Ureter (tissue), 1 donor: ENCODE data around the gene GGTLC2. TPM values are rescaled to one million over a fixed set of nuclear protein-coding genes. Genes with fewer than 3 reads are reported as not detected.
"Not testable (repeated sequence)": the region's sequence is repeated elsewhere in the genome, so short reads cannot be mapped to it uniquely, and the experiment has no call there.

Experiments used
- DNase-seq: peaks from one replicate; pipeline ENCODE4 v3.0.0-alpha.2; 2020; ENCODE audit warnings: low spot score
- total RNA-seq: library from RNA; stranded (reverse); gene quantifications from one replicate; pipeline ENCODE4 v1.2.4, GENCODE V29; 2023
- donor health status: DM: yes; HTN: yes; CAD: no.

The GGTLC2 gene
- not detected for total RNA-seq

DNA sequence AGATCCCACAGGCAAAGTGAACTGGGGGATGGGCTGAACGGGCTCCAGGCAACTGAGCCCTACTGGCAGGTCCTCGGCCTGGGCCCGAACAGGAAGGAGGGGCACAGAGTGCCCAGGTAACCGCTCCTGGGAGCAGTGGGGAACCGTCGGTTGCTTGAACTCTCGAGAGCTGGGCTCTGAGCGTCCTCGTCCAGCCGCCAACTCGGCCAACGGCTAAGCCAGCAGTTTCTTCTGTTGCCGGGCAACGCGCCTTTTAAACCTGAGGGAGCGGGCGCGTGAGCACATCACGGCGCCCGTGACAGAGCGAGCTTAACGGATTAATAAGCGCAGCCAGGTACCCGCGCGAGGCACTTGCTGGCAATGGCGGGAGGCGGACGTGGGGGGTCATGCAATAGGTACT lies at the start of gene GGTLC2:
TSS of gene GGTLC2 (plus strand) at position 301 of the 400 bp plus-strand sequence. CDS start 1,732 bp downstream, outside the sequence.
- not testable (repeated sequence) for DNase-seq

- no peak for DNase-seq
Observed at GRCh38 chr22:22595001-22595835, 49.2 kb upstream of the GGTLC2 start.

- no peak for DNase-seq
Observed at GRCh38 chr22:22598144-22598543, 46.3 kb upstream of the GGTLC2 start.

GRCh38 chr22:22599248-22599647 lies 45.2 kb upstream of the GGTLC2 start:
- DNase-seq = no peak

GRCh38 chr22:22600531-22601261 lies 43.7 kb upstream of the GGTLC2 start:
- no peak for DNase-seq

GRCh38 chr22:22603470-22603947 lies 40.9 kb upstream of the GGTLC2 start:
- DNase-seq = no peak

DNA sequence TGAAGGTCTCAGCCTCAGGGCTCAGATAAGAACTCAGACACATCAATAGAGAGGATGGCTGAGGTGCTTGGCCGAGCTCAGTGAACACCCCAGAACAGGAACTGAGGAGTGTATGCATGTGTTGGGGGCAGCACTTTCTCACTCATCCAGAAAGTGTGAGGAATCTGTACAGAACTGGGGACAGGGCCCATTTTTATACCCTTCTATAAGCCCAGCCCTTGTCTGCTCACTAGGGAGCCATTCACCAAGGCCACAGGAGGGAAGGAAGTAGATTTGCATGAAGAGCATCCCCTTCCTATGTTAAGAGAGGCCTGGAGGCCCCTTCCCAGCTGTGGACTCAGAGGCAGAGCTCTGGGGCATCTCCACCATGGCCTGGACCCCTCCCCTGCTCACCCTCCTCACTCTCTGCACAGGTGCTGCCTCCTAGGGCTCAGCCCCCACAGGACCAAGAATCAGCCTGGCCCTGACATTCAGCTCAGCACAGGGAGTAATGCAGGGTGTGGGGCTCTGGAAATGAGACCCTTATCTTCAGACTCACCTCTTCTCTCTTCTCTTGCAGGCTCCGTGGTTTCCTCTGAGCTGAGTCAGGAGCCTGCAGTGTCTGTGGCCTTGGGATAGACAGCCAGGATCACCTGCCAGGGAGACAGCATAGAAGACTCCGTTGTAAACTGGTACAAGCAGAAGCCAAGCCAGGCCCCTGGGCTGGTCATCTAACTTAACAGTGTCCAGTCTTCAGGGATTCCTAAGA lies 39.9 kb upstream of the GGTLC2 start:
- no peak for DNase-seq

DNA sequence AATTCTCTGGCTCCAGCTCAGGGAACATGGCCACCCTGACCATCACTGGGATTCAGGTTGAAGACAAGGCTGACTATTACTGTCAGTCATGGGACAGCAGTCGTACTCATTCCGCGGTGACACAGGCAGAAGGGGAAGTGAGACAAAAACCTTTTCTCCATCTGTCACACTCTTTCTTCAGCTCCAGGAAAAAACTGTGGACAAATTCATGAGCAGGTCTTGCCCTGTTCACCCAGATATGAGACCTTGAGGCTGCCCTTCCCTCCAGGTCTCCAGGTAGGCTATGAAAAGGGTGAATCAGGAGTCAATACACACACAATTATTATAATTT lies 39.4 kb upstream of the GGTLC2 start:
- DNase-seq = no peak

DNA sequence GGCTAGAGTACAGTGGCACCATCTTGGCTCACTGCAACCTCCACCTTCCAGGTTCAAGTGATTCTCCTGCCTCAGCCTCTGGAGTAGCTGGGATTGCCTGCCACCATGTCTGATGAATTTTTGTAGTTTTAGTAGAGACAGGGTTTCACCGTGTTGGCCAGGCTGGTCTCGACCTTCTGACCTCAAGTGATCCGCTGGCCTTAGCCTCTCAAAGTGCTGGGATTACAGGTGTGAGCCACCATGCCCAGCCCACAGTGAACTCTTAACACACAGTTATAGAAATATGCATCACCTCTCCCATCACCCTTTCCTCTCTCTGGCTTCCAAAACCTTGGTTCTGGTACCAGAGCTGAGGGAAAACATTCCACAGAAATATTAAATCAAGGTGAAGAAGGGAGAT lies 36.4 kb upstream of the GGTLC2 start:
- DNase-seq = not testable (repeated sequence)

DNA sequence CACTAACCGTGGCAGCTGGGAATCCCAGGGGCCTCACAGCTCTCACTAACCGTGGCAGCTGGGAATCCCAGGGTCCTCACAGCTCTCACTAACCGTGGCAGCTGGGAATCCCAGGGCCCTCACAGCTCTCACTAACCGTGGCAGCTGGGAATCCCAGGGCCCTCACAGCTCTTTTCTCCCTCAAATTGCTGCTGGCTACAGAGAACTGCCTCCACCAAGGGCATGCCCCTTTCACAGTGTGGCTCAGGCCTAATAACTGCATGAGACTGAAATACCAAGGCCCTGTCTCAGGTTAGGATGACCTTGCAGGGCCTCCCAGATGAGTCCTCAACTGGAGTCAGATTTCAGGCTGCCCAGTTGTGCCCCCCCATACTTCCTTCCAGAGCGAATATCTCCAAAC lies 35.1 kb upstream of the GGTLC2 start:
- no peak for DNase-seq

GRCh38 chr22:22612516-22612915 lies 31.9 kb upstream of the GGTLC2 start:
- DNase-seq = no peak

- DNase-seq = no peak
Observed at GRCh38 chr22:22614065-22614464, 30.3 kb upstream of the GGTLC2 start.

DNA sequence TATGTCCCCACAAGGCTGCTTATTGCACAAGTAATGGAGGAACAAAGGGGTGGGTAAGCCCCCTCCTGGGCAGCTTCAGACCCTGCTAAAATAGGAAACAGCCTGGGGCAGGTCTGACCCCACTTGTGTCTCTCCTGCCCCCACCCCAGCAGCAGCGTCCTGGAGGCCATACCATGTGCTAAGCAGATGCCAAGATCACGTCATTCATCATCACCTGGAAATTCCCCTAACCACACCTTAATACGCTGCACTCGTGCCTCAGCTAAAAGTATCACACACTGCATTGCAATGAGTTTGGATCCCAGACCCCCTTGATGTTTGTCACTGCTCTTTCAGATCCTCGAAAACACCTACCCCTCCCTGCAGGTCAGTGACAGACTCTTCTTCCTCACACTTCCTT lies 27.8 kb upstream of the GGTLC2 start:
- DNase-seq = no peak

GRCh38 chr22:22618448-22618847 lies 26.0 kb upstream of the GGTLC2 start:
- DNase-seq = no peak

DNA sequence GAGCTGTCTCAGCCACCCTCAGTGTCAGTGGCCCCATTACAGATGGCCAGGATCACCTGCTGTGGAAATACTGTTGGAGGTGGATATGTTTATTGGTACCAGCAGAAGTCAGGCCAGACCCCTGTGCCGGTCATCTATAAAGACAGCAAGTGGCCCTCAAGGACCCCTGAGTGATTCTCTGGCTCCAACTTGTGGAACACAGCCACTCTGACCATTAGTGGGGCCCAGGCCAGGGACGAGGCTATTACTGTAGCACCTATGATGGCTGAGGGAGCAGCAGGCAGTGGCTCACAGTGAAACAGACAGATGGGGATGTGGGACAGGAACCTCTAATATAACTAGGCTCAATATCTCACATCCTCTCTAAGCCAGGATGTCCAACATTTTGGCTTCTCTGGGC lies 25.5 kb upstream of the GGTLC2 start:
- DNase-seq = no peak

DNA sequence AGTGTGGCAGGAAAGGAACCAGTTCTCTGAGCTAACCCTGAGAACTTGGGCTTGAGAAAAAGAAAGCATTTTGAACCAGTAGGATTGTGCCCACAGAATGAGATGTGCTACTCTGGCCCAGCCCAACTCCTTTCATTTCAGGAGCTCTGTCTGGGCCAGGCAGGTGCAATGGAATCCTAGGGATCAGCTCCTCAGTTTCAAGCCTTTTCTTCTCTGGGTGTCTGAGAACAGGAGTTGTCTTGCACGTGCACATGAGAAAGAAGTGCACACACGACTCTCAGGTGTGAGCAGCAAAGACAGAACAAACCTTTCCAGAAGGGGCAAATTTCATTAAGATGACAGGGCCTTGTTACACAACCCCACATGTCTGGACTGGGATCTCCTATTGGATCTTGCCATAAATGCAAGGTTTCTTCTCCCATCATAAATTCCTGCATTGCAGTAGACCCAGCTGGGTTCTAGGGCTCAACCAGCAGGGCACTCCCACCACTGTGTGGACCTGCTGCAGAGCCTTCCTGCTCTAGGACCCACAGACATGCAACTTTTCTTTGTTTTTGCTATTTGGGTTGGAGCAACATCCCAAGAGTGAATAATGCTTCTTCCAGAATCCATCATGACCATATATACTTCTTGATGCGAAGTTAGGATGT lies 24.5 kb upstream of the GGTLC2 start:
- no peak for DNase-seq

DNA sequence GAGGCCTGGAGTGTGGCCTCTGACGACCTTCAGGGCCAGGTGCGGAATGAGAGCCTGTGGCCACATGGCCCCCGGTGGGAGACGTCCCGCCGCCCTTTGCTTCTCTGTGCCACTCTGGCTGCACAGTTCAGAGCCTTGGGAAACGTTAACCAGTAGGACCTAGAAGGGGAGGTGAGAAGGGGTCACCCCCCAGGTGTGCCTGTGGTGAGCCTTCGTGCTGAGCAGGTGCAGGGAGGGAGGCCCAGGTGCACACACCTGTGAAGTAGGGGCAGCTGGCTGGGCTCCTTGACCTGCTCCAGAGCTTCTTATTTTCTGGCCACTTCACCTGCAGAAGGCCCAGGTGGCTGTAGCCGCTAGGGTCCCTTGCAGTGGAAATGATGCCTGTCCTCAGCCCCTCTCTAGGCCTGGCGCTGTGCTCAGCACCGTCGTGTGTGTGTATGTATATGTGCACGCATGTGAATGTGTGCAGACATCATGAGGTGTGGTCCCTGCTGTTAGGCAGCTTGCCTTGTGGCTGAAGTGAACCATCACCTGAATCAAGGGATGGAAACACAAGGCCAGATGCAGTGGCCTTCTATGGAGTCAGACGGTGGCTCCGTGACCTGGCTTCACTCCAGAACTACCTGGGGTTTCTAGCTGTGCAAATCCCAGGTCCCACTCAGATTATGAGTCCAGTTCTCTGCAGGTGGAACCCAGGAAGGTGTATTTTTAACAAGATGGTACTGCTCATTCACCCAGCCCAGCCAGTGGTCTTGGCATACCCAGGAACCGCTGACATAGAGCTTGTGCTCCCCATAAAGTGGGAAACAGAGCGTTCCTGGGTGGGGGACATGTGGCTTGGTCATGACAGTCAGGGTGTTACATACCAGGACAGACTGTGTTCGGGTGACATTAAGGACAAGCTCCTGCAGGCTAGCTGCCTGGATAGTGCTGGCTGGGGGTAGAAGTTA lies 15.6 kb upstream of the GGTLC2 start:
- DNase-seq = not testable (repeated sequence)

DNA sequence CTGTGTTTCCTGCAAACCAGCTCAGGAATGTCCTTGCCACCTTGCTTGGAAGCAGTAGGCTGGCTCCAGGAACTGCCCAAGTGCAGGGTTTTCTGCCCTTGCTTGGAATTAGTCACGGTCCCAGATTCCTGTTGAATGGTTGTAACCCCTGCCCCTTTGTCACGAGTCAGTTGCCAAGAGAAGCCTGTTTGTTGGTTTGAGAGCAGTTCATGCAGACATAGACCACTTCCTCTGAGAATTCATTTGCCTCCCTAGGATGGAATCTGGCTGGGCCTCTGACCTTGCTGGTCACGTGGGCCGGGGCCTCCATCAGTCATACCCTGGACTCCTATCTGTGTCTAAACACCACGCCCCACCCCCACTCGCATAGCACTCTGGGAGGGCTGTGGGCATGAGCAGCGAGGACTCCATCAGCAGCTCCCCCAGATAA lies 13.2 kb upstream of the GGTLC2 start:
- not testable (repeated sequence) for DNase-seq

DNA sequence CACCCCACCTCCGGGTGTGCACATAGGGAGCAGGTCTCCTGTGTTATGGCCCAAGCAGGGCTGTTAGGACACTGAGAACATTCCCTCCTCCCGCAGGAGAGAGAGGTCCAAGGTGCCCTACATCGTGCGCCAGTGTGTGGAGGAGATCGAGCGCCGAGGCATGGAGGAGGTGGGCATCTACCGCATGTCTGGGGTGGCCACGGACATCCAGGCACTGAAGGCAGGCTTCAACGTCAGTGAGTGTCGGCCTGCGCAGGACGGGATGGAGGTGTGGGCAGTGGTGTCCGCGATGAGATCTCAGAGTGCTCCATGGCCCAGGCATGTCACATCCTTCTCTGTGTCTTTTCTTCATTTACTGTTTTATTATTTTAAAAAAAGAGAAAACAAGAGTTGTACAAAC lies 12.2 kb upstream of the GGTLC2 start:
- DNase-seq = not testable (repeated sequence)

DNA sequence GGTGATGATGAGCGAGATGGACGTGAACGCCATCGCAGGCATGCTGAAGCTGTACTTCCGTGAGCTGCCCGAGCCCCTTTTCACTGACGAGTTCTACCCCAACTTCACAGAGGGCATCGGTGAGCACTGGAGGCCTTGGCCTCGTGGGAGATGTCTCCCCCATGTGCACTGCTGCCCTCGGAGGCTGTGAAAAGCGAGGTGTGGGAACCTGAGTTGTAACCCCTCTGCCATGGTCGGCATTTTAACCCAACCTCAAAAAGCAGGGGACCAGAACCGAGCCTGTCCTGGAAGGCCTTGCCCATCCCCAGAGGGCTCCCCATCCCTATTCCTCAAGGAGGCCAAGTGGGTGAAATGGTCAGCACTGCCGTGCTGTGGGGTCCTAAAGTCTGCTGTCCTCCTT lies 10.9 kb upstream of the GGTLC2 start:
- not testable (repeated sequence) for DNase-seq

DNA sequence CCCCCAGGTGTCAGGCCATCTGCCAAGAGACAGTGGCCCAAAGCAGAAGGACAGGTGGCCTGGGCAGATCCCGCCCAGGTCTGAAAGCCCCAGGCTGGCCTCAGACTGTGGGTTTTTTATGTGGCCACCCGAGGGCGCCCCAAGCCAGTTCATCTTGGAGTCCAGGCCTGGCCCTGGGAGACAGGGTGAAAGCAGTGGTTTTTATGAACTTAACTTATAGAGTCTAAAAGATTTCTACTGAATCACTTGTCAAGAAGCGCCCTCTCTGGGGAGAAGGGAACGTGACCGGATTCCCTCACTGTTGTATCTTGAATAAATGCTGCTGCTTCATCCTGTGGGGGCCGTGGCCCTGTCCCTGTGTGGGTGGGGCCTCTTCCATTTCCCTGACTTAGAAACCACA lies 8.2 kb upstream of the GGTLC2 start:
- DNase-seq = not testable (repeated sequence)
